ENCODE data around the gene GALR3. TPM values are rescaled to one million over a fixed set of nuclear protein-coding genes. Genes with fewer than 3 reads are reported as not detected.

The GALR3 gene
- polyA plus RNA-seq, 4 donors, result 0.04 TPM; not detected in 3

GRCh38 chr22:37802310-37803194 lies 20.6 kb upstream of the GALR3 start:
- no peak for DNase-seq (ENCODE audit: low read depth in 4 of 4, low spot score in 3 of 4)

GRCh38 chr22:37803195-37803638 lies 20.0 kb upstream of the GALR3 start:
- DNase-seq (ENCODE audit: low read depth in 4 of 4, low spot score in 3 of 4), result no peak

- DNase-seq (ENCODE audit: low read depth in 4 of 4, low spot score in 3 of 4), result no peak
Measured at GRCh38 chr22:37803639-37804351, 19.4 kb upstream of the GALR3 start.

GRCh38 chr22:37804352-37804880 lies 18.8 kb upstream of the GALR3 start:
- DNase-seq (ENCODE audit: low read depth in 4 of 4, low spot score in 3 of 4), result no peak

- no peak for DNase-seq (ENCODE audit: low read depth in 4 of 4, low spot score in 3 of 4)
Measured at GRCh38 chr22:37804881-37805809, 18.0 kb upstream of the GALR3 start.

- DNase-seq (ENCODE audit: low read depth in 4 of 4, low spot score in 3 of 4), result no peak
Measured at GRCh38 chr22:37805810-37806277, 17.3 kb upstream of the GALR3 start.

GRCh38 chr22:37806409-37807333 lies 16.5 kb upstream of the GALR3 start:
- DNase-seq (ENCODE audit: low read depth in 4 of 4, low spot score in 3 of 4), result no peak

GRCh38 chr22:37807410-37808293 lies 15.5 kb upstream of the GALR3 start, which contains the start of gene GCAT:
Gene GCAT (plus strand): TSS chr22:37807934. CDS start chr22:37807968, 34 bp downstream.
- peak; percentile 91 to 95 (median 92) for DNase-seq (ENCODE audit: low read depth in 4 of 4, low spot score in 3 of 4)

- no peak for DNase-seq (ENCODE audit: low read depth in 4 of 4, low spot score in 3 of 4)
Measured at GRCh38 chr22:37808294-37808657, 14.9 kb upstream of the GALR3 start.

- no peak for DNase-seq (ENCODE audit: low read depth in 4 of 4, low spot score in 3 of 4)
Measured at GRCh38 chr22:37809672-37810333, 13.4 kb upstream of the GALR3 start.

GRCh38 chr22:37811867-37812266 lies 11.3 kb upstream of the GALR3 start:
- DNase-seq (ENCODE audit: low read depth in 4 of 4, low spot score in 3 of 4), result no peak

GRCh38 chr22:37812869-37813678 lies 10.1 kb upstream of the GALR3 start:
- no peak for DNase-seq (ENCODE audit: low read depth in 4 of 4, low spot score in 3 of 4)

GRCh38 chr22:37815593-37815992 lies 7.6 kb upstream of the GALR3 start:
- no peak for DNase-seq (ENCODE audit: low read depth in 4 of 4, low spot score in 3 of 4)

GRCh38 chr22:37816543-37817180 lies 6.5 kb upstream of the GALR3 start:
- DNase-seq (ENCODE audit: low read depth in 4 of 4, low spot score in 3 of 4), result no peak

- DNase-seq (ENCODE audit: low read depth in 4 of 4, low spot score in 3 of 4), result peak in 1 of 4 donors; percentile 70
Measured at GRCh38 chr22:37817705-37818408, 5.3 kb upstream of the GALR3 start.

Measured in right renal pelvis (tissue), 4 donors.